Parathyroid adenoma (tissue), 2 donors: ENCODE data around the gene IL4R.

Source experiments
- H2AFZ ChIP-seq: fragments of 300-600 bp; sonication (generic); one replicate; pipeline ENCODE4 v1.7.0; 2017; ENCODE audit warnings: antibody characterized with exemption, mild to moderate bottlenecking
- H3K27ac ChIP-seq: fragments of 300-600 bp; sonication (generic); one replicate; pipeline ENCODE4 v1.7.0; 2017
- H3K27me3 ChIP-seq: fragments of 300-600 bp; sonication (generic); one replicate; pipeline ENCODE4 v1.7.0; 2017; ENCODE audit warnings: low read length; ENCODE audit not compliant: control insufficient read depth, insufficient read depth
- H3K36me3 ChIP-seq: fragments of 300-600 bp; sonication (generic); one replicate; pipeline ENCODE4 v1.7.0; 2017; ENCODE audit warnings: low read length; ENCODE audit not compliant: control insufficient read depth, insufficient read depth
- H3K4me1 ChIP-seq: fragments of 300-600 bp; sonication (generic); one replicate; pipeline ENCODE4 v1.7.0; 2017; ENCODE audit warnings: control low read depth
- H3K4me2 ChIP-seq: fragments of 300-600 bp; sonication (generic); one replicate; pipeline ENCODE4 v1.7.0; 2017; ENCODE audit warnings: low read length
- H3K4me3 ChIP-seq: fragments of 300-600 bp; sonication (generic); one replicate; pipeline ENCODE4 v1.7.0; 2017; ENCODE audit warnings: low read depth, low read length
- H3K79me2 ChIP-seq: fragments of 300-600 bp; sonication (generic); one replicate; pipeline ENCODE4 v1.7.0; 2017; ENCODE audit warnings: control low read depth
- H3K9ac ChIP-seq: fragments of 300-600 bp; sonication (generic); one replicate; pipeline ENCODE4 v1.7.0; 2017; ENCODE audit warnings: mild to moderate bottlenecking
- H3K9me3 ChIP-seq: fragments of 300-600 bp; sonication (generic); one replicate; pipeline ENCODE4 v1.7.0; 2017; ENCODE audit warnings: low read length; ENCODE audit not compliant: control insufficient read depth
- TF ChIP-seq, protein P1 (sequence below): fragments of 300-600 bp; sonication (generic); IDR thresholded peaks from one replicate; pipeline ENCODE4 v1.7.0; 2017; ENCODE audit warnings: antibody characterized with exemption, mild to moderate bottlenecking
- donor health status: primary hyperparathyroidism.

Gene IL4R

DNA sequence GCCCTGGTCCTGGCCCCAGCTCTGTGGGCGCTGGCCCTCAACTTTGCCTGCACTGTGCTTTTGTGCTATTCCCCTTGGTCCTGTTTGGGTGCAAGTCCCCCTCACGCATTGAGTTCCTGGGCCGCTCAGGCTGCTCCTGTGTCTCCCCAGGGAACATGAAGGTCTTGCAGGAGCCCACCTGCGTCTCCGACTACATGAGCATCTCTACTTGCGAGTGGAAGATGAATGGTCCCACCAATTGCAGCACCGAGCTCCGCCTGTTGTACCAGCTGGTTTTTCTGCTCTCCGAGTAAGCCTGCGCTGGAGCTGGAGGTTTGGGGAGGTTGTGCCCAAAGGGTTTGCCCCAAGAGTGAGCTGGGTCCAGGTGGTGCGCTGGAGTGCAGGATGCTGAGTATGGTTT, 28.2 kb downstream of the IL4R start:
- Histone ChIP-seq H2AFZ (no peak overlapping the region), H3K36me3 (no peaks in the 10 kb centered on the region), H3K9me3 (no peaks in the 10 kb centered on the region), H3K27ac (no peak overlapping the region), H3K4me1 (no peaks in the 10 kb centered on the region), H3K9ac (no peak overlapping the region), H3K79me2 (peaks cover 17% of the 10 kb centered on the region), H3K4me3 (no peak overlapping the region), H3K27me3 (no peaks in the 10 kb centered on the region), H3K4me2 (no peak overlapping the region)
- TF ChIP-seq, protein P1, sequence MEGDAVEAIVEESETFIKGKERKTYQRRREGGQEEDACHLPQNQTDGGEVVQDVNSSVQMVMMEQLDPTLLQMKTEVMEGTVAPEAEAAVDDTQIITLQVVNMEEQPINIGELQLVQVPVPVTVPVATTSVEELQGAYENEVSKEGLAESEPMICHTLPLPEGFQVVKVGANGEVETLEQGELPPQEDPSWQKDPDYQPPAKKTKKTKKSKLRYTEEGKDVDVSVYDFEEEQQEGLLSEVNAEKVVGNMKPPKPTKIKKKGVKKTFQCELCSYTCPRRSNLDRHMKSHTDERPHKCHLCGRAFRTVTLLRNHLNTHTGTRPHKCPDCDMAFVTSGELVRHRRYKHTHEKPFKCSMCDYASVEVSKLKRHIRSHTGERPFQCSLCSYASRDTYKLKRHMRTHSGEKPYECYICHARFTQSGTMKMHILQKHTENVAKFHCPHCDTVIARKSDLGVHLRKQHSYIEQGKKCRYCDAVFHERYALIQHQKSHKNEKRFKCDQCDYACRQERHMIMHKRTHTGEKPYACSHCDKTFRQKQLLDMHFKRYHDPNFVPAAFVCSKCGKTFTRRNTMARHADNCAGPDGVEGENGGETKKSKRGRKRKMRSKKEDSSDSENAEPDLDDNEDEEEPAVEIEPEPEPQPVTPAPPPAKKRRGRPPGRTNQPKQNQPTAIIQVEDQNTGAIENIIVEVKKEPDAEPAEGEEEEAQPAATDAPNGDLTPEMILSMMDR, result no peak

DNA sequence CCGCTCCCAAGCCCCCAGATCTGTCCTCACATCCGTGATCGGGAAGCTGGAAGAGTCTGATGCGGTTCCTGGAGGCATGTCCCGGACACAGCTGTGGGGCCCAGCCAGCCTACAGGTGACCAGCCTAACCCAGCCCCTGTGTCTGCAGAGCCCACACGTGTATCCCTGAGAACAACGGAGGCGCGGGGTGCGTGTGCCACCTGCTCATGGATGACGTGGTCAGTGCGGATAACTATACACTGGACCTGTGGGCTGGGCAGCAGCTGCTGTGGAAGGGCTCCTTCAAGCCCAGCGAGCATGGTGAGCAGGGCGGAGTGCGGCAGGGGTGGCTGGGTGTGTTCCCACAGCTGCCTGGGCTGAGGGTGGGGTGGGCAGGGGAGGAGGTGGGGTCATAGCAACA, 30.9 kb downstream of the IL4R start:
- Histone ChIP-seq H3K4me3 (no peak overlapping the region), H2AFZ (no peak overlapping the region), H3K4me1 (peaks cover 6% of the 10 kb centered on the region), H3K4me2 (no peak overlapping the region), H3K9me3 (no peaks in the 10 kb centered on the region), H3K36me3 (no peaks in the 10 kb centered on the region), H3K9ac (no peak overlapping the region), H3K79me2 (peaks cover 4% of the 10 kb centered on the region), H3K27ac (no peak overlapping the region), H3K27me3 (no peaks in the 10 kb centered on the region)
- TF ChIP-seq, protein P1, result no peak

DNA sequence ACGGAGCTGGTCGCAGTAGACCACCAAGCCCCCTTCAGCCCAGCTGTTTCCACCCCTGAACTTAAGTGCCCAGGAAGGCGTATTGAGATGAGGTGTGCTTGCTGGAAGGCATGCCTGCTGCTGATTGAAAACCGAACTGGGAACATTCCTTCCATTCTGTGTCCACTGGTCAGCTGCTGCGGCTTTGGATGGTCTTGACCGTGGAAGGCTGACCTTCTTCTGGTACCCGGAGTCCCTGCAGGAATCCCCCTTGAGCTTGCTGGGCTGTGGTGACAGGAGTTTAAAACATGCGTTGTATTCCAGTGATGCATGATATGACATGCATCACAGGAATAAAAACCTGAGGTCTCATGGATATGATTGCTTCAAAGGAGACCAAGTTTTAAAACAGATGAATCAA, 31.4 kb downstream of the IL4R start:
- no peaks in the 10 kb centered on the region for H3K27me3 ChIP-seq
- no peak overlapping the region for H3K4me2 ChIP-seq
- H2AFZ ChIP-seq, result no peak overlapping the region
- H3K9ac ChIP-seq, result no peak overlapping the region
- H3K79me2 ChIP-seq, result peaks cover 4% of the 10 kb centered on the region
- no peaks in the 10 kb centered on the region for H3K9me3 ChIP-seq
- H3K4me1 ChIP-seq, result peaks cover 6% of the 10 kb centered on the region
- H3K4me3 ChIP-seq, result no peak overlapping the region
- TF ChIP-seq, protein P1, result no peak
- H3K36me3 ChIP-seq, result no peaks in the 10 kb centered on the region
- no peak overlapping the region for H3K27ac ChIP-seq

DNA sequence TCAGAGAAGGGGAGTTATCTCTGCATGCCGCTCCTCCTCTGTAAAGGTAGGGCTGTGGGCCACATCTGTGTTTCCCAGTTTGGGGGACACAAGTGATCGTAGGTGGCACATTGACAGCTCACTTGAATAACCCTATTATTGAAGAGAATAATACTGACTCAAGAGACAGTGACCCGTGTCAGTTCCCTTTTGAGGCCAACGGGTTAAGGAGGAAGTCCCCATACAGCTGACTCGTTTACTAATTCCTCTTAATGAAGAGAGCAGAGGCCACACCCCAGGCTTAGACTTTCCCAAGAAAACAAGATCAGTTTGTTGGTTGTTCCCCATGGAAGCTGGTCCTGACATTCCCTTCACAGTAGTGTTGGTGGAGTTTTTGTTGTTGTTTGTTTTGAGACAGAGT, 33.0 kb downstream of the IL4R start:
- Histone ChIP-seq H3K79me2 (peaks cover 4% of the 10 kb centered on the region), H3K36me3 (no peaks in the 10 kb centered on the region), H3K4me3 (no peak overlapping the region), H3K4me2 (no peak overlapping the region), H2AFZ (no peak overlapping the region), H3K27ac (no peak overlapping the region), H3K9me3 (no peaks in the 10 kb centered on the region), H3K9ac (no peak overlapping the region), H3K27me3 (no peaks in the 10 kb centered on the region), H3K4me1 (peaks cover 6% of the 10 kb centered on the region)
- TF ChIP-seq, protein P1, result no peak

GRCh38 chr16:27347930-27348685, 34.3 kb downstream of the IL4R start:
- Histone ChIP-seq H3K4me1 (peaks cover 6% of the 10 kb centered on the region), H3K27me3 (no peaks in the 10 kb centered on the region), H3K4me2 (no peak overlapping the region), H3K9ac (no peak overlapping the region), H3K79me2 (no peaks in the 10 kb centered on the region), H3K9me3 (no peaks in the 10 kb centered on the region), H3K27ac (no peak overlapping the region), H2AFZ (no peak overlapping the region), H3K36me3 (no peaks in the 10 kb centered on the region), H3K4me3 (no peak overlapping the region)
- TF ChIP-seq, protein P1, result no peak
